Esophagus muscularis mucosa (tissue), 4 donors: Measurements from ENCODE around the gene UFD1. TPM values are rescaled to one million over a fixed set of nuclear protein-coding genes. Genes with fewer than 3 reads are reported as not detected.

ENCODE experiments used
- DNase-seq: peaks from one replicate; pipeline ENCODE4 v3.0.0-alpha.2; 2017; ENCODE audit errors: extremely low spot score
- H3K27ac ChIP-seq, 4 donors: fragments of 200-600 bp; sonication (generic); replicated peaks in 1 of 4; 1 replicate in 3 of 4; 2 replicates in 1 of 4; pipeline ENCODE4 v1.5.1; 2016 to 2019; ENCODE audit warnings: mild to moderate bottlenecking in 1 of 4
- H3K27me3 ChIP-seq, 4 donors: fragments of 200-600 bp; sonication (generic); one replicate each; pipeline versions ENCODE4 v1.5.1 to v1.6.0; 2016 to 2019
- H3K36me3 ChIP-seq, 4 donors: fragments of 200-600 bp; sonication (generic); one replicate each; pipeline ENCODE4 v1.5.1; 2016 to 2019
- H3K4me1 ChIP-seq, 4 donors: fragments of 200-600 bp; sonication (generic); one replicate each; pipeline ENCODE4 v1.5.1; 2016 to 2019
- H3K4me3 ChIP-seq, 4 donors: fragments of 200-600 bp; sonication (generic); 1 replicate in 2 of 4; 2 replicates in 2 of 4; pipeline ENCODE4 v1.5.1; 2016 to 2019; ENCODE audit warnings: mild to moderate bottlenecking in 4 of 4, moderate library complexity in 1 of 4
- H3K9me3 ChIP-seq, 4 donors: fragments of 200-600 bp; sonication (generic); 1 replicate in 3 of 4; 2 replicates in 1 of 4; pipeline ENCODE4 v1.5.1; 2016 to 2019
- CTCF ChIP-seq, 3 experiments: fragments of 200-600 bp in 2 of 3; fragments of 450-650 bp in 1 of 3; sonication (generic) in 2 of 3; IDR thresholded peaks; one replicate each; pipeline ENCODE4 v1.5.1; 2017 to 2019; ENCODE audit warnings: antibody characterized with exemption in 3 of 3, mild to moderate bottlenecking in 2 of 3, moderate library complexity in 1 of 3
- EP300 ChIP-seq: sonication (generic); formaldehyde crosslinking; IDR thresholded peaks from one replicate; pipeline ENCODE4 v1.6.1; 2017; ENCODE audit warnings: antibody characterized with exemption
- POLR2A ChIP-seq: fragments of 450-650 bp; IDR thresholded peaks from one replicate; pipeline ENCODE4 v1.6.1; 2017; ENCODE audit warnings: antibody characterized with exemption, moderate library complexity, mild to moderate bottlenecking, low read depth
- POLR2AphosphoS5 ChIP-seq, 2 donors: sonication (generic); formaldehyde crosslinking; IDR thresholded peaks; one replicate each; pipeline ENCODE4 v1.6.1; 2017; ENCODE audit warnings: antibody characterized with exemption in 2 of 2
- WGBS: methylation state at CpG from one replicate; pipeline ENCODE4 v1.1.5; 2018; 5-methylcytosine and 5-hydroxymethylcytosine counted together
- intact Hi-C: fragments of 100-400 bp; cut with DNase I; formaldehyde crosslinking; loops from one replicate; pipeline ENCODE4 v1.15.1; 2023
- total RNA-seq, 4 donors: library from RNA; depleted of rRNA; stranded (reverse); fragments of >200 nt; gene quantifications; one replicate each; pipeline versions ENCODE4 v1.1.0 to v1.2.1, GENCODE V29; 2016

The UFD1 gene
- total RNA-seq, 4 donors from 2014 or later = 54.8 to 65.2 (median 57.1) TPM

- 93% methylated on average over 5 of the region's 6 CpGs for WGBS
- Histone ChIP-seq H3K4me3 (no peak overlapping the region), H3K27ac (no peak overlapping the region), H3K36me3 (no peaks in the 10 kb centered on the region), H3K4me1 (peaks cover 17 to 22% (median 19%) of the 10 kb centered on the region in 4 donors), H3K27me3 (peaks cover 0 to 31% (median 16%) of the 10 kb centered on the region in 4 donors), H3K9me3 (no peaks in the 10 kb centered on the region)
- intact Hi-C loops = no loop called here
- DNase-seq = no peak
- TF ChIP-seq POLR2A (no peak), POLR2AphosphoS5 (IDR thresholded peaks at IDR 0.05) (no peak), CTCF (IDR thresholded peaks at IDR 0.05) (no peak), EP300 (no peak)
These were observed 41.0 kb upstream of the UFD1 start for GRCh38 chr22:19520007-19520406.

- Histone ChIP-seq H3K27me3 (peaks cover 0 to 23% (median 10%) of the 10 kb centered on the region in 4 donors), H3K4me3 (no peak overlapping the region), H3K9me3 (peaks cover 0 to 7% (median 0%) of the 10 kb centered on the region in 4 donors), H3K36me3 (no peaks in the 10 kb centered on the region), H3K4me1 (peaks cover 12 to 15% (median 14%) of the 10 kb centered on the region in 4 donors), H3K27ac (no peak overlapping the region)
- intact Hi-C loops = no loop called here
- 87% methylated on average over 13 of the region's 17 CpGs for WGBS
- no peak for DNase-seq
- no peak for TF ChIP-seq POLR2AphosphoS5 (IDR thresholded peaks at IDR 0.05)
These were observed 40.3 kb upstream of the UFD1 start for GRCh38 chr22:19519041-19519926.

- 89% methylated on average over 10 of the region's 10 CpGs for WGBS
- Histone ChIP-seq H3K36me3 (no peaks in the 10 kb centered on the region), H3K9me3 (peaks cover 0 to 14% (median 1%) of the 10 kb centered on the region in 4 donors), H3K4me1 (peaks cover 6 to 9% (median 8%) of the 10 kb centered on the region in 4 donors), H3K4me3 (no peak overlapping the region), H3K27me3 (peaks cover 0 to 17% (median 4%) of the 10 kb centered on the region in 4 donors), H3K27ac (no peak overlapping the region)
- no peak for DNase-seq
- TF ChIP-seq POLR2A (no peak), EP300 (no peak), POLR2AphosphoS5 (IDR thresholded peaks at IDR 0.05) (no peak), CTCF (IDR thresholded peaks at IDR 0.05) (no peak)
- intact Hi-C loops = no loop called here
These were observed 39.6 kb upstream of the UFD1 start for GRCh38 chr22:19518635-19519034.

- Histone ChIP-seq H3K36me3 (no peaks in the 10 kb centered on the region), H3K4me3 (no peak overlapping the region), H3K27me3 (peaks cover 0 to 11% (median under 1%) of the 10 kb centered on the region in 4 donors), H3K9me3 (peaks cover 0 to 14% (median 3%) of the 10 kb centered on the region in 4 donors), H3K27ac (no peak overlapping the region), H3K4me1 (peaks cover under 1 to 3% (median 2%) of the 10 kb centered on the region in 4 donors)
- WGBS = 94% methylated on average over 11 of the region's 12 CpGs
- no peak for TF ChIP-seq CTCF (IDR thresholded peaks at IDR 0.05)
- TF ChIP-seq EP300 = no peak
- TF ChIP-seq POLR2AphosphoS5 (IDR thresholded peaks at IDR 0.05) = no peak
- no peak for TF ChIP-seq POLR2A
- intact Hi-C loops = no loop called here
- no peak for DNase-seq
These were observed 39.1 kb upstream of the UFD1 start for GRCh38 chr22:19517919-19518611.

GRCh38 chr22:19517171-19517500, 38.1 kb upstream of the UFD1 start:
- intact Hi-C loops = no loop called here
- Histone ChIP-seq H3K27ac (no peak overlapping the region), H3K4me1 (no peaks in the 10 kb centered on the region), H3K27me3 (peaks cover 0 to 2% (median 0%) of the 10 kb centered on the region in 4 donors), H3K4me3 (no peak overlapping the region), H3K36me3 (no peaks in the 10 kb centered on the region), H3K9me3 (peaks cover 0 to 14% (median 3%) of the 10 kb centered on the region in 4 donors)
- no peak for DNase-seq
- TF ChIP-seq EP300 = no peak
- no peak for TF ChIP-seq POLR2AphosphoS5 (IDR thresholded peaks at IDR 0.05)
- TF ChIP-seq POLR2A = no peak
- no peak for TF ChIP-seq CTCF (IDR thresholded peaks at IDR 0.05)
- 100% methylated on average over 1 of the region's 10 CpGs for WGBS
